Hindlimb muscle (tissue), 1 donor: ENCODE measurements around the gene ADAMTSL3. TPM values are rescaled to one million over a fixed set of nuclear protein-coding genes. Genes with fewer than 3 reads are reported as not detected.

ENCODE experiments used
- DNase-seq: peaks from one replicate; pipeline ENCODE4 v3.0.0-alpha.2; 2013
- polyA plus RNA-seq: library from polyadenylated mRNA; unstranded; fragments of 120-200 nt; gene quantifications from one replicate; pipeline ENCODE4 v1.2.1, GENCODE V29; 2013; ENCODE audit not compliant: insufficient read length

The ADAMTSL3 gene
- polyA plus RNA-seq, 1 donor = 28.7 TPM

GRCh38 chr15:83982748-83983147, 328.8 kb downstream of the ADAMTSL3 start:
- no peak for DNase-seq

- DNase-seq = no peak
Measured at GRCh38 chr15:83983634-83984458, 329.9 kb downstream of the ADAMTSL3 start.

- DNase-seq = no peak
Measured at GRCh38 chr15:83984601-83985000, 330.7 kb downstream of the ADAMTSL3 start.

GRCh38 chr15:83991163-83991562, 337.2 kb downstream of the ADAMTSL3 start:
- no peak for DNase-seq

- DNase-seq = no peak
Measured at GRCh38 chr15:83992324-83993031, 338.6 kb downstream of the ADAMTSL3 start.

- DNase-seq = no peak
Measured at GRCh38 chr15:83993591-83993990, 339.7 kb downstream of the ADAMTSL3 start.

- no peak for DNase-seq
Measured at GRCh38 chr15:83998486-83998885, 344.6 kb downstream of the ADAMTSL3 start.

- no peak for DNase-seq
Measured at GRCh38 chr15:83999396-84000135, 345.6 kb downstream of the ADAMTSL3 start.

- DNase-seq = no peak
Measured at GRCh38 chr15:84001037-84001436, 347.1 kb downstream of the ADAMTSL3 start.

- DNase-seq = no peak
Measured at GRCh38 chr15:84001655-84002054, 347.7 kb downstream of the ADAMTSL3 start.

- DNase-seq = no peak
Measured at GRCh38 chr15:84003791-84004503, 350.0 kb downstream of the ADAMTSL3 start.

GRCh38 chr15:84006421-84006820, 352.5 kb downstream of the ADAMTSL3 start:
- DNase-seq = peak; percentile 62

GRCh38 chr15:84009616-84010015, 355.7 kb downstream of the ADAMTSL3 start:
- DNase-seq = no peak

- no peak for DNase-seq
Measured at GRCh38 chr15:84010246-84010645, 356.3 kb downstream of the ADAMTSL3 start.

GRCh38 chr15:84016371-84016770, 362.4 kb downstream of the ADAMTSL3 start:
- DNase-seq = no peak

GRCh38 chr15:84022516-84022915, 368.6 kb downstream of the ADAMTSL3 start:
- no peak for DNase-seq

- DNase-seq = no peak
Measured at GRCh38 chr15:84023636-84024035, 369.7 kb downstream of the ADAMTSL3 start.

GRCh38 chr15:84033793-84034553, 380.1 kb downstream of the ADAMTSL3 start:
- DNase-seq = no peak

GRCh38 chr15:84034578-84035398, 380.9 kb downstream of the ADAMTSL3 start:
- DNase-seq = no peak

- no peak for DNase-seq
Measured at GRCh38 chr15:84035399-84035766, 381.5 kb downstream of the ADAMTSL3 start.

GRCh38 chr15:84037301-84037700, 383.4 kb downstream of the ADAMTSL3 start:
- DNase-seq = no peak
